ENCODE measurements around the gene ARHGAP9.

The ARHGAP9 gene

GRCh38 chr12:57487055-57487596 is 7.5 kb upstream of the ARHGAP9 start:
- no peak overlapping the region for H3K9ac ChIP-seq (ENCODE audit: low read depth, low read length)

DNA sequence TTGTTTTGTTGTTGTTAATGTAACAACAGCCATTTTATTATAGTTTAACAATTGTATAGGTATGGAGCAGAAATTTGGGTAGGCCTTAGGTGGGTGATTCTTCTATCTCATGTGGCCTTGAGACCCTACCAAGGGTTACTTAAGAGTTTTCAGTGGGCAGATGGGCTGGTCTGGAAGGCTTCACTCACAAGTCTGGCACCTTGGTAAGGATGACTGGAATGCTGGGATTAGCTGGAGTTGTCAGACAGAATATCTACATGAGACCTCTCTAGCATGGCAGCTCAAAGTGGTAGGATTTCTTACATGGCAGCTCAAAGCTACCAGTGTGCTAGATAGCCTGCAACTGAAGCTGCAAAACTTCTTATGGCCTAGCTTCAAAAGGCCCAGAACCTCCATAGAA is 6.0 kb upstream of the ARHGAP9 start:
- Histone ChIP-seq H3K27ac (ENCODE audit: low read length) (no peak overlapping the region), H3K27me3 (ENCODE audit: insufficient read depth, low read length) (no peaks in the 10 kb centered on the region), H3K9ac (ENCODE audit: low read depth, low read length) (no peak overlapping the region), H3K36me3 (ENCODE audit: insufficient read depth, low read depth, low read length) (peaks cover 20% of the 10 kb centered on the region), H3K4me3 (ENCODE audit: low read length) (no peak overlapping the region), H3K9me3 (ENCODE audit: insufficient read depth, low read depth, low read length) (no peaks in the 10 kb centered on the region), H3K4me1 (ENCODE audit: insufficient read depth, low read length) (peaks cover 12% of the 10 kb centered on the region; the same call in 1 of the 2 replicates)

More at GRCh38 chr12:57487055-57487596, 7.5 kb upstream of the ARHGAP9 start:
- peaks cover 8% of the 10 kb centered on the region; the same call in 1 of the 2 replicates for H3K4me1 ChIP-seq (ENCODE audit: insufficient read depth, low read length)
- no peaks in the 10 kb centered on the region for H3K9me3 ChIP-seq (ENCODE audit: insufficient read depth, low read depth, low read length)
- H3K27ac ChIP-seq (ENCODE audit: low read length): no peak overlapping the region
- H3K4me3 ChIP-seq (ENCODE audit: low read length): no peak overlapping the region; the same call in 1 of the 2 replicates
- H3K27me3 ChIP-seq (ENCODE audit: insufficient read depth, low read length): no peaks in the 10 kb centered on the region
- H3K36me3 ChIP-seq (ENCODE audit: insufficient read depth, low read depth, low read length): peaks cover 32% of the 10 kb centered on the region

- Histone ChIP-seq H3K9me3 (ENCODE audit: insufficient read depth, low read depth, low read length) (no peaks in the 10 kb centered on the region), H3K4me3 (ENCODE audit: low read length) (no peak overlapping the region), H3K36me3 (ENCODE audit: insufficient read depth, low read depth, low read length) (no peaks in the 10 kb centered on the region), H3K9ac (ENCODE audit: low read depth, low read length) (no peak overlapping the region), H3K4me1 (ENCODE audit: insufficient read depth, low read length) (peaks cover 9% of the 10 kb centered on the region; the same call in 1 of the 2 replicates), H3K27ac (ENCODE audit: low read length) (no peak overlapping the region), H3K27me3 (ENCODE audit: insufficient read depth, low read length) (peaks cover 15% of the 10 kb centered on the region)
These were observed 3.8 kb upstream of the ARHGAP9 start for GRCh38 chr12:57483466-57483865.

GRCh38 chr12:57481671-57482070 is 2.0 kb upstream of the ARHGAP9 start:
- H3K27me3 ChIP-seq (ENCODE audit: insufficient read depth, low read length): peaks cover 33% of the 10 kb centered on the region

GRCh38 chr12:57479043-57479375 is 657 bp downstream of the ARHGAP9 start:
- H3K4me3 ChIP-seq (ENCODE audit: low read length): no peak overlapping the region
- H3K9ac ChIP-seq (ENCODE audit: low read depth, low read length): no peak overlapping the region

More at GRCh38 chr12:57481671-57482070, 2.0 kb upstream of the ARHGAP9 start:
- Histone ChIP-seq H3K36me3 (ENCODE audit: insufficient read depth, low read depth, low read length) (no peaks in the 10 kb centered on the region), H3K9ac (ENCODE audit: low read depth, low read length) (no peak overlapping the region), H3K27ac (ENCODE audit: low read length) (no peak overlapping the region), H3K4me1 (ENCODE audit: insufficient read depth, low read length) (peaks cover 9% of the 10 kb centered on the region; the same call in 1 of the 2 replicates), H3K4me3 (ENCODE audit: low read length) (no peak overlapping the region), H3K9me3 (ENCODE audit: insufficient read depth, low read depth, low read length) (no peaks in the 10 kb centered on the region)

DNA sequence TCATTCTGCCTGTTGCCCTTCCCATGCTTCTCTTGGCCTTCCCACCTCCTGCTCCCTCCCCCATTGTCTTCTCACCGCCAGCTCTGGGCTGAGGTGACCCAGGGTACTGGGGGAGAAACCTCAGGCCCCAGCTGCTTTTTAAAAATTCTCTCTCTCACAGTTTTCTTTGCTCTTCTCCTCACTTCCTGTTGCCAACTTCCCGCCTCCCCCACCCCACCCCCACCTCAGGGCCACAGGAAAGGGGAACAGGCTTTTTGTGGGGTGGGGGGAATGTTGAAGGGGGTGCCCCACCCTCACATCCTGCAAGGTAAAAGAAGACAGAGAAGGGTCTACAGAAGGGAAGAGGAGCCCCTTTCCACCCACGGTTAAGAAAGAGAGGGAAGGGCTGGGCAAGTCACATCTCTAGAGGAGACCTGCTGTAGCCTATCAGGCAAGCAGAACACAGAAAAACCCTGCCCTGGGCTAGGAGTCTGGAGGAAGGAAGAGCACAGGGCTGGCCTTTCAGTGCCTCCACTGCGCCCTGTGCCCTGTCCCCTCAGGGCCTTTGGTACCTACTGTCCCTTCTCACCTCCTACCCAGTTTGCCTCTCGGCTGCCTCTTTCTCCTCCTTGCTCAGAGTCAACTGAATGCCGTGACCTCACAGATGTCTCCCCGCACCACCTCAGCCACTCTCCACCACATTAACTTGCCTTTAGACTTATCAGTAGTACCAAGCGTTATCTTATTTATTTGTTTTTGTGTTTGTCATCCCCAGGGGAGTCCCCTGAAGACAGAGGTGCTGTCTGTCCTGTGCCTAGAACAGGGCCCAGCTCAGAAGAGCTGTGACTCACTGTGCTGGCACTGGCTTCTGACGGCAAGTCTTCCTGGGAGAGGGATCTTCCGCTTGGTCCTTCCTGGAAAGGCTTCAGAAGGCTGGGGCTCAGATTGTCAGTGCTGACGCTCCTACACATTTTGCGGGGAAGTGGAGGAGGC is 1.7 kb downstream of the ARHGAP9 start:
- no peaks in the 10 kb centered on the region for H3K36me3 ChIP-seq (ENCODE audit: insufficient read depth, low read depth, low read length)
- peaks cover 70% of the 10 kb centered on the region for H3K27me3 ChIP-seq (ENCODE audit: insufficient read depth, low read length)
- no peak overlapping the region for H3K9ac ChIP-seq (ENCODE audit: low read depth, low read length)
- H3K4me3 ChIP-seq (ENCODE audit: low read length): no peak overlapping the region
- peaks cover 4% of the 10 kb centered on the region; the same call in 1 of the 2 replicates for H3K4me1 ChIP-seq (ENCODE audit: insufficient read depth, low read length)
- no peak overlapping the region for H3K27ac ChIP-seq (ENCODE audit: low read length)
- H3K9me3 ChIP-seq (ENCODE audit: insufficient read depth, low read depth, low read length): no peaks in the 10 kb centered on the region

More at GRCh38 chr12:57479043-57479375, 657 bp downstream of the ARHGAP9 start:
- no peak overlapping the region for H3K27ac ChIP-seq (ENCODE audit: low read length)
- peaks cover 60% of the 10 kb centered on the region for H3K27me3 ChIP-seq (ENCODE audit: insufficient read depth, low read length)
- peaks cover 9% of the 10 kb centered on the region; the same call in 1 of the 2 replicates for H3K4me1 ChIP-seq (ENCODE audit: insufficient read depth, low read length)
- no peaks in the 10 kb centered on the region for H3K9me3 ChIP-seq (ENCODE audit: insufficient read depth, low read depth, low read length)
- no peaks in the 10 kb centered on the region for H3K36me3 ChIP-seq (ENCODE audit: insufficient read depth, low read depth, low read length)

DNA sequence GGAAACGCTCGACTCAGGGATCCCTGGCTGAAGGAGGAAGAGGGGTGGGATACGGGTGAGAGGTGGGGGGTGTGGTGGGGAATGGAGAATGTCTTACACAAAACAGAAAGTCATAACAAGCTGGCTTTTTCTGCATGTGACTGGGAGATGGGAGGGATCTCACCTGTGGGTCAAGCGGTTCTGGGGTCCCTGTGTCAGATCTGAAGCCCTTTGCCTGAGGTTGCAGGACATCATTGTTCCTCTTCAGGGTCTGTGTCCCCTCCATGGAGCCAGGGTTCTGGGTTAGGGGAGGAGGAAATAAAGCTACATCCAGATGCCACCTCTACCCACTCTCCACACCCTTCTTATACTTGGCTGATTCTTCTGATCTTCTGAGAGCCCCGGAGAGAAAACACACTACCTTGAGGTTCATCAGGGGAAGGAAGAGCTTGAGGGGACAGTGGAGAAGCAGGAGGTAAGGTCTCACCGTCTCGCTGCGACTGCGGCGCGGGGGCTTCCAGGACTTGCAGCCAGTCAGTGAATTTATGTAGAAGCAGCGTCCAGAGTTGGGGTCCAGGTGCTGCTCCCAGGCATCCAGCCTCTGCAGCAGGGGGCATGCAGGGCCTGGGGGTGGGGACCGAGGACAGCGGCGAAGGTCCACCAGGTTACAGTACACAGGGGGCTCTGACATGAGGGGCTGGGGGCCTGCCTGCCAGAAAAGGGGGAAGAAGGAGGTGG is 2.5 kb downstream of the ARHGAP9 start:
- H3K9me3 ChIP-seq (ENCODE audit: insufficient read depth, low read depth, low read length): no peaks in the 10 kb centered on the region
- H3K36me3 ChIP-seq (ENCODE audit: insufficient read depth, low read depth, low read length): no peaks in the 10 kb centered on the region
- peaks cover 78% of the 10 kb centered on the region for H3K27me3 ChIP-seq (ENCODE audit: insufficient read depth, low read length)
- H3K27ac ChIP-seq (ENCODE audit: low read length): no peak overlapping the region
- no peak overlapping the region for H3K9ac ChIP-seq (ENCODE audit: low read depth, low read length)
- peaks cover 4% of the 10 kb centered on the region; the same call in 1 of the 2 replicates for H3K4me1 ChIP-seq (ENCODE audit: insufficient read depth, low read length)
- no peak overlapping the region for H3K4me3 ChIP-seq (ENCODE audit: low read length)

GRCh38 chr12:57476162-57476992 is 3.3 kb downstream of the ARHGAP9 start:
- no peak overlapping the region for H3K27ac ChIP-seq (ENCODE audit: low read length)
- H3K4me3 ChIP-seq (ENCODE audit: low read length): peak overlapping the region; percentile 59; the same call in 1 of the 2 replicates
- no peaks in the 10 kb centered on the region for H3K36me3 ChIP-seq (ENCODE audit: insufficient read depth, low read depth, low read length)
- peaks cover 86% of the 10 kb centered on the region for H3K27me3 ChIP-seq (ENCODE audit: insufficient read depth, low read length)
- no peaks in the 10 kb centered on the region for H3K9me3 ChIP-seq (ENCODE audit: insufficient read depth, low read depth, low read length)
- no peaks in the 10 kb centered on the region; the same call in 1 of the 2 replicates for H3K4me1 ChIP-seq (ENCODE audit: insufficient read depth, low read length)
- no peak overlapping the region for H3K9ac ChIP-seq (ENCODE audit: low read depth, low read length)

- no peaks in the 10 kb centered on the region for H3K9me3 ChIP-seq (ENCODE audit: insufficient read depth, low read depth, low read length)
- H3K9ac ChIP-seq (ENCODE audit: low read depth, low read length): no peak overlapping the region
- H3K27me3 ChIP-seq (ENCODE audit: insufficient read depth, low read length): peaks cover 88% of the 10 kb centered on the region
- no peaks in the 10 kb centered on the region for H3K36me3 ChIP-seq (ENCODE audit: insufficient read depth, low read depth, low read length)
- no peaks in the 10 kb centered on the region; the same call in 1 of the 2 replicates for H3K4me1 ChIP-seq (ENCODE audit: insufficient read depth, low read length)
- H3K27ac ChIP-seq (ENCODE audit: low read length): no peak overlapping the region
- peak overlapping the region; percentile 59 for H3K4me3 ChIP-seq (ENCODE audit: low read length)
These were observed 4.2 kb downstream of the ARHGAP9 start for GRCh38 chr12:57475271-57476161.

- peak overlapping the region; percentile 59 for H3K4me3 ChIP-seq (ENCODE audit: low read length)
- no peak overlapping the region for H3K9ac ChIP-seq (ENCODE audit: low read depth, low read length)
- H3K9me3 ChIP-seq (ENCODE audit: insufficient read depth, low read depth, low read length): no peaks in the 10 kb centered on the region
- no peaks in the 10 kb centered on the region for H3K36me3 ChIP-seq (ENCODE audit: insufficient read depth, low read depth, low read length)
- peaks cover 87% of the 10 kb centered on the region for H3K27me3 ChIP-seq (ENCODE audit: insufficient read depth, low read length)
- H3K4me1 ChIP-seq (ENCODE audit: insufficient read depth, low read length): no peaks in the 10 kb centered on the region; the same call in 1 of the 2 replicates
- H3K27ac ChIP-seq (ENCODE audit: low read length): no peak overlapping the region
These were observed 4.8 kb downstream of the ARHGAP9 start for GRCh38 chr12:57474862-57475261.

All from iPS-20b (cell line).